HEK293 (cell line): ENCODE measurements around the gene PABPN1L.

Source experiments
- CTCF ChIA-PET: fragments of 350-600 bp; formaldehyde crosslinking; extraction: SDS; loops from one replicate; lab custom pipeline; 2021; ENCODE audit warnings: antibody characterized with exemption; lab: Yijun Ruan, JAX
- POLR2A ChIA-PET: fragments of 300-600 bp; formaldehyde crosslinking; extraction: SDS; loops from one replicate; lab custom pipeline; 2020; ENCODE audit warnings: antibody characterized with exemption, inconsistent platforms; lab: Yijun Ruan, JAX
- H3K27ac ChIP-seq: fragments of 200-500 bp; sonication (Bioruptor generic); 2 replicates; pipeline ENCODE4 v1.5.1; 2014; ENCODE audit warnings: low read depth, low read length, control low read depth, inconsistent platforms; ENCODE audit errors: extremely low read depth
- H3K36me3 ChIP-seq, 2 experiments: fragments of 200-500 bp in 1 of 2; sonication (Bioruptor generic) in 1 of 2; 1 replicate in 1 of 2; 2 replicates in 1 of 2; pipeline ENCODE4 v1.5.1; 2014 to 2017; ENCODE audit warnings: inconsistent platforms in 2 of 2, low read length in 2 of 2; ENCODE audit not compliant: control insufficient read depth in 2 of 2, insufficient read depth in 1 of 2
- H3K4me1 ChIP-seq: fragments of 200-500 bp; sonication (Bioruptor generic); 2 replicates; pipeline ENCODE4 v1.5.1; 2014; ENCODE audit warnings: mild to moderate bottlenecking, low read length, inconsistent platforms; ENCODE audit not compliant: control insufficient read depth, insufficient read depth
- H3K4me3 ChIP-seq: 2 replicates; pipeline ENCODE4 v1.5.1; 2011; ENCODE audit warnings: low read depth, mild to moderate bottlenecking, control low read depth, low read length, moderate library complexity
- H3K9me3 ChIP-seq: fragments of 200-500 bp; sonication (Bioruptor generic); 2 replicates; pipeline ENCODE4 v1.5.1; 2014; ENCODE audit warnings: low read depth, low read length, inconsistent platforms; ENCODE audit not compliant: control insufficient read depth, insufficient read depth
- GLI4 ChIP-seq: fragments of 450-650 bp; formaldehyde crosslinking; IDR thresholded peaks from 2 replicates; pipeline ENCODE4 v1.5.1; 2016; ENCODE audit warnings: missing biosample characterization, missing genetic modification characterization
- HOXC10 ChIP-seq: sonication (generic); formaldehyde crosslinking; IDR thresholded peaks from 2 replicates; pipeline ENCODE4 v1.8.1; 2023; ENCODE audit warnings: mild to moderate bottlenecking, missing genetic modification reagents
- KLF10 ChIP-seq: fragments of 450-650 bp; IDR thresholded peaks from 2 replicates; pipeline ENCODE4 v1.5.1; 2018; ENCODE audit warnings: missing biosample characterization, mild to moderate bottlenecking, missing genetic modification characterization
- OVOL3 ChIP-seq: fragments of 450-650 bp; formaldehyde crosslinking; IDR thresholded peaks from 2 replicates; pipeline ENCODE4 v1.5.1; 2016; ENCODE audit warnings: missing biosample characterization, missing genetic modification characterization
- PRDM1 ChIP-seq: fragments of 450-650 bp; formaldehyde crosslinking; IDR thresholded peaks from 2 replicates; pipeline ENCODE4; 2016; ENCODE audit warnings: missing biosample characterization, missing genetic modification characterization
- SALL2 ChIP-seq: fragments of 450-650 bp; formaldehyde crosslinking; IDR thresholded peaks from 2 replicates; pipeline ENCODE4 v1.5.0; 2017; ENCODE audit warnings: missing biosample characterization, mild to moderate bottlenecking, missing genetic modification characterization, borderline replicate concordance
- ZNF433 ChIP-seq: fragments of 450-650 bp; formaldehyde crosslinking; IDR thresholded peaks from 2 replicates; pipeline ENCODE4 v1.5.1; 2016; ENCODE audit warnings: missing biosample characterization, missing genetic modification characterization, low read depth
- ZNF501 ChIP-seq: fragments of 450-650 bp; formaldehyde crosslinking; IDR thresholded peaks from 2 replicates; pipeline ENCODE4 v1.5.1; 2016; ENCODE audit warnings: missing biosample characterization, missing genetic modification characterization
- ZNF510 ChIP-seq: fragments of 450-650 bp; formaldehyde crosslinking; IDR thresholded peaks from 2 replicates; pipeline ENCODE4 v1.5.1; 2018; ENCODE audit warnings: mild to moderate bottlenecking, missing genetic modification characterization, missing biosample characterization; ENCODE audit not compliant: insufficient replicate concordance
- ZNF514 ChIP-seq: fragments of 450-650 bp; formaldehyde crosslinking; IDR thresholded peaks from 2 replicates; pipeline ENCODE4 v1.5.1; 2016; ENCODE audit warnings: missing biosample characterization, missing genetic modification characterization
- ZNF548 ChIP-seq: fragments of 450-650 bp; formaldehyde crosslinking; IDR thresholded peaks from 2 replicates; pipeline ENCODE4 v1.5.1; 2016; ENCODE audit warnings: missing biosample characterization, missing genetic modification characterization
- ZNF561 ChIP-seq: fragments of 450-650 bp; IDR thresholded peaks from 2 replicates; pipeline ENCODE4 v1.5.1; 2018; ENCODE audit warnings: missing biosample characterization, missing genetic modification characterization, borderline replicate concordance
- ZNF571 ChIP-seq: fragments of 450-650 bp; formaldehyde crosslinking; IDR thresholded peaks from 2 replicates; pipeline ENCODE4 v1.5.0; 2017; ENCODE audit warnings: missing biosample characterization, missing genetic modification characterization
- ZNF623 ChIP-seq: fragments of 450-650 bp; formaldehyde crosslinking; IDR thresholded peaks from 2 replicates; pipeline ENCODE4 v1.5.1; 2016; ENCODE audit warnings: missing biosample characterization, missing genetic modification characterization
- ZNF626 ChIP-seq: fragments of 450-650 bp; sonication (Bioruptor Pico); formaldehyde crosslinking; IDR thresholded peaks from 2 replicates; pipeline ENCODE4 v1.5.1; 2018; ENCODE audit warnings: missing biosample characterization, missing genetic modification characterization, inconsistent platforms
- TF ChIP-seq, protein P1 (sequence below): fragments of 450-650 bp; formaldehyde crosslinking; IDR thresholded peaks from 2 replicates; pipeline ENCODE4 v1.5.1; 2016; ENCODE audit warnings: missing biosample characterization, missing genetic modification characterization, borderline replicate concordance

Gene PABPN1L

GRCh38 chr16:88907768-88908167, 41.3 kb upstream of the PABPN1L start:
- TF ChIP-seq ZNF623 = no peak
- TF ChIP-seq GLI4 (tag by site-specific recombination) = no peak
- Histone ChIP-seq H3K36me3 (no peaks in the 10 kb centered on the region), H3K27ac (no peak overlapping the region), H3K4me3 (no peak overlapping the region), H3K9me3 (no peaks in the 10 kb centered on the region), H3K4me1 (no peaks in the 10 kb centered on the region)
- CTCF ChIA-PET = interaction anchor here (0.7 kb wide), 1 partner anchor 18 kb away, joined by 3 read pairs; no protein-coding TSS in a partner anchor
- POLR2A ChIA-PET = no interaction called here

DNA sequence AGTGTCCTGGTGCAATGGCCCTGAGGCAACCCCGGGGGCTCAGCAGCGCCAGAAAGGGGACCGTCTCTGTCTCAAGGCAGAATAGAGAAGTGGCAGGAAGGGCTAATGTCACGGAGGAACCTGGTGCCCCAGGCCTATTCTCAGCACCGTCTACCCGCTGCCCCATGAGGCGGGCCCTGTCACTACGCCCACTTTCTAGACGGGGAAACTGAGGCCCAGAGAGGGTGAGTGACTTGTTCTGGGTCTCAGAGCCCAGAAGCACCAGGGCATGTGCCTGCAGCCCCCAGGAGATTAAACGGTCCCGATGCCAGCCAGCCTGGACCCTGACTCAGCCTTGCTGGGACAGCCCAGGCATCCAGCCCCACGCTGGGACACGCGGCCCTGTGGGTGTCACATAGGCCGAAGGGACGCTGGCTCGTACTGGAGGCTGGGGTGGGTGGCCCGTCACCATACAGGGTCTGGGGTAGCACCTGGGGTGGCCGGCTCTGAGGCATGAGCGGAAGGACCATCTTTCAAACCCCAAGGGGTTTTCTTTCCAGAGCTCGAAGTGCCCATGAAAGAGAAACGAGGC, 40.2 kb upstream of the PABPN1L start:
- ChIA-PET POLR2A (no interaction called here), CTCF (no interaction called here)
- H3K4me1 ChIP-seq = no peaks in the 10 kb centered on the region
- H3K9me3 ChIP-seq = no peaks in the 10 kb centered on the region
- no peak for TF ChIP-seq PRDM1
- no peak for TF ChIP-seq ZNF571
- TF ChIP-seq, protein P1, sequence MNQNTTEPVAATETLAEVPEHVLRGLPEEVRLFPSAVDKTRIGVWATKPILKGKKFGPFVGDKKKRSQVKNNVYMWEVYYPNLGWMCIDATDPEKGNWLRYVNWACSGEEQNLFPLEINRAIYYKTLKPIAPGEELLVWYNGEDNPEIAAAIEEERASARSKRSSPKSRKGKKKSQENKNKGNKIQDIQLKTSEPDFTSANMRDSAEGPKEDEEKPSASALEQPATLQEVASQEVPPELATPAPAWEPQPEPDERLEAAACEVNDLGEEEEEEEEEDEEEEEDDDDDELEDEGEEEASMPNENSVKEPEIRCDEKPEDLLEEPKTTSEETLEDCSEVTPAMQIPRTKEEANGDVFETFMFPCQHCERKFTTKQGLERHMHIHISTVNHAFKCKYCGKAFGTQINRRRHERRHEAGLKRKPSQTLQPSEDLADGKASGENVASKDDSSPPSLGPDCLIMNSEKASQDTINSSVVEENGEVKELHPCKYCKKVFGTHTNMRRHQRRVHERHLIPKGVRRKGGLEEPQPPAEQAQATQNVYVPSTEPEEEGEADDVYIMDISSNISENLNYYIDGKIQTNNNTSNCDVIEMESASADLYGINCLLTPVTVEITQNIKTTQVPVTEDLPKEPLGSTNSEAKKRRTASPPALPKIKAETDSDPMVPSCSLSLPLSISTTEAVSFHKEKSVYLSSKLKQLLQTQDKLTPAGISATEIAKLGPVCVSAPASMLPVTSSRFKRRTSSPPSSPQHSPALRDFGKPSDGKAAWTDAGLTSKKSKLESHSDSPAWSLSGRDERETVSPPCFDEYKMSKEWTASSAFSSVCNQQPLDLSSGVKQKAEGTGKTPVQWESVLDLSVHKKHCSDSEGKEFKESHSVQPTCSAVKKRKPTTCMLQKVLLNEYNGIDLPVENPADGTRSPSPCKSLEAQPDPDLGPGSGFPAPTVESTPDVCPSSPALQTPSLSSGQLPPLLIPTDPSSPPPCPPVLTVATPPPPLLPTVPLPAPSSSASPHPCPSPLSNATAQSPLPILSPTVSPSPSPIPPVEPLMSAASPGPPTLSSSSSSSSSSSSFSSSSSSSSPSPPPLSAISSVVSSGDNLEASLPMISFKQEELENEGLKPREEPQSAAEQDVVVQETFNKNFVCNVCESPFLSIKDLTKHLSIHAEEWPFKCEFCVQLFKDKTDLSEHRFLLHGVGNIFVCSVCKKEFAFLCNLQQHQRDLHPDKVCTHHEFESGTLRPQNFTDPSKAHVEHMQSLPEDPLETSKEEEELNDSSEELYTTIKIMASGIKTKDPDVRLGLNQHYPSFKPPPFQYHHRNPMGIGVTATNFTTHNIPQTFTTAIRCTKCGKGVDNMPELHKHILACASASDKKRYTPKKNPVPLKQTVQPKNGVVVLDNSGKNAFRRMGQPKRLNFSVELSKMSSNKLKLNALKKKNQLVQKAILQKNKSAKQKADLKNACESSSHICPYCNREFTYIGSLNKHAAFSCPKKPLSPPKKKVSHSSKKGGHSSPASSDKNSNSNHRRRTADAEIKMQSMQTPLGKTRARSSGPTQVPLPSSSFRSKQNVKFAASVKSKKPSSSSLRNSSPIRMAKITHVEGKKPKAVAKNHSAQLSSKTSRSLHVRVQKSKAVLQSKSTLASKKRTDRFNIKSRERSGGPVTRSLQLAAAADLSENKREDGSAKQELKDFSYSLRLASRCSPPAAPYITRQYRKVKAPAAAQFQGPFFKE (tag by site-specific recombination) = no peak
- TF ChIP-seq ZNF548 (tag by site-specific recombination) = no peak
- no peak for TF ChIP-seq ZNF510
- TF ChIP-seq ZNF501 (tag by site-specific recombination) = no peak
- no peak for TF ChIP-seq SALL2
- no peak for TF ChIP-seq ZNF433 (tag by site-specific recombination)
- TF ChIP-seq ZNF514 (tag by site-specific recombination) = no peak
- no peak for TF ChIP-seq OVOL3 (tag by site-specific recombination)
- TF ChIP-seq ZNF626 (tag by site-specific recombination) = no peak
- TF ChIP-seq ZNF561 (tag by site-specific recombination) = no peak
- no peaks in the 10 kb centered on the region for H3K36me3 ChIP-seq
- H3K27ac ChIP-seq = no peak overlapping the region
- no peak overlapping the region for H3K4me3 ChIP-seq

GRCh38 chr16:88906020-88906419, 39.6 kb upstream of the PABPN1L start:
- POLR2A ChIA-PET = no interaction called here
- Histone ChIP-seq H3K4me1 (no peaks in the 10 kb centered on the region), H3K9me3 (no peaks in the 10 kb centered on the region), H3K36me3 (no peaks in the 10 kb centered on the region), H3K27ac (no peak overlapping the region), H3K4me3 (no peak overlapping the region)
- CTCF ChIA-PET = no interaction called here
- TF ChIP-seq KLF10 (tag by site-specific recombination) (no peak), HOXC10 (CRISPR knock-in tag) (no peak)
